ENCODE results near the gene PDGFRA.

DNA sequence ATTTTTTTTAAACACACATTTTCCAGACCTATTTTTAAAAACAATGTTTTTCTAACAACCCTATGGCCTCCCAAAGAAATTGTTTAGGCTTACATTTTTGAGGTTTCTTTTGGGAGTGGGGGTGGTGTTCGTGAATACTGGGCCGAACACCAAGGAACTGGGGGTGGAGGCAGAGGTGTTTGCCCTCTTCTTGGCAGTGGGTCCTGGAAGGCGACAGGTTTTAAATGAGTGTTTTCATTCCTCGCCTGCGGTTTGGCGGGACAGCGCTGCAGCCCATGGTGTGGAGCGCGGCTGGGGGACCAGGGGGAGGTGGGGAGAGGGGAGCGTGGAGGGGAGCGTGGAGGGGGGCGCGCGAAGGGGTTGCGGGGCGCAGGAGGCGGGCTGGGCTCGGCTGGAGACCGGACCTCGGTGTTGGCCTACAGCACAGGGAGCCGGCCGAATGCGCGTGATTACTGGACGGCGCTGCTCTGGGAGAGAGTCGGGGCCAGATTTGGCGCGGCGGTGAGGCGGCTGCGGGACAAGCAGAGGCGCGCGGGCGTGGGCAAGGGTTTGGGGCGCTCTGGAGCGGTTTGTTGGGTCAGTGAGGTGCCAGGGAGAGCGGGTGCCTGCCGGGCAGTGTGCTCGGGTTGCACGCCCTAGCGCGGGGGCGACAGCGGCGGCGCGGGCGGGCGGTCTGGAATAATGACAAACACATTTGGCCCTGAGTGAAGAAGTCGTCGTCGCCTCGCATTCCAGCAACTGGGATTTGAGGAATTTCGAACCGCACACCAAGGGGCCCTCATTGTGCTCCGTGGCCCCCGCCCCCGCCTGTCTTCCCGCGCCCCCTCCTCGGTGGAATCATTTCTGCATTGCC lies 764 bp downstream of the PDGFRA start:
- TF ChIP-seq, protein P1, sequence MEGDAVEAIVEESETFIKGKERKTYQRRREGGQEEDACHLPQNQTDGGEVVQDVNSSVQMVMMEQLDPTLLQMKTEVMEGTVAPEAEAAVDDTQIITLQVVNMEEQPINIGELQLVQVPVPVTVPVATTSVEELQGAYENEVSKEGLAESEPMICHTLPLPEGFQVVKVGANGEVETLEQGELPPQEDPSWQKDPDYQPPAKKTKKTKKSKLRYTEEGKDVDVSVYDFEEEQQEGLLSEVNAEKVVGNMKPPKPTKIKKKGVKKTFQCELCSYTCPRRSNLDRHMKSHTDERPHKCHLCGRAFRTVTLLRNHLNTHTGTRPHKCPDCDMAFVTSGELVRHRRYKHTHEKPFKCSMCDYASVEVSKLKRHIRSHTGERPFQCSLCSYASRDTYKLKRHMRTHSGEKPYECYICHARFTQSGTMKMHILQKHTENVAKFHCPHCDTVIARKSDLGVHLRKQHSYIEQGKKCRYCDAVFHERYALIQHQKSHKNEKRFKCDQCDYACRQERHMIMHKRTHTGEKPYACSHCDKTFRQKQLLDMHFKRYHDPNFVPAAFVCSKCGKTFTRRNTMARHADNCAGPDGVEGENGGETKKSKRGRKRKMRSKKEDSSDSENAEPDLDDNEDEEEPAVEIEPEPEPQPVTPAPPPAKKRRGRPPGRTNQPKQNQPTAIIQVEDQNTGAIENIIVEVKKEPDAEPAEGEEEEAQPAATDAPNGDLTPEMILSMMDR (IDR thresholded peaks at IDR 0.05) = no peak
- TF ChIP-seq POLR2A (IDR thresholded peaks at IDR 0.05) = no peak

Data from Peyer's patch (tissue), 4 donors.